GM21367 (cell line): ENCODE results near the gene PLP2.
A peak's percentile ranks its signal among the peaks of the same experiment; 100 is the strongest.
"Not testable (repeated sequence)": the region's sequence is repeated elsewhere in the genome, so short reads cannot be mapped to it uniquely, and the experiment has no call there.

Experiments
- ATAC-seq: cut with Tn5 transposase; IDR thresholded peaks from one replicate; pipeline ENCODE4 v1.9.1; 2021; ENCODE audit not compliant: unreplicated experiment

Gene PLP2

GRCh38 chrX:49163555-49164419 lies 7.9 kb upstream of the PLP2 start:
- ATAC-seq: no peak

- ATAC-seq: no peak
Observed at GRCh38 chrX:49164589-49165360, 6.9 kb upstream of the PLP2 start.

- peak; percentile 36 for ATAC-seq
Observed at GRCh38 chrX:49165901-49166881, 5.5 kb upstream of the PLP2 start.

- ATAC-seq: peak; percentile 30
Observed at GRCh38 chrX:49166914-49167739, 4.6 kb upstream of the PLP2 start.

GRCh38 chrX:49167740-49168108 lies 4.0 kb upstream of the PLP2 start:
- no peak for ATAC-seq

- peak; percentile 57 for ATAC-seq
Observed at GRCh38 chrX:49172280-49172780, 632 bp downstream of the PLP2 start.

GRCh38 chrX:49173544-49173943 lies 1.8 kb downstream of the PLP2 start:
- not testable (repeated sequence) for ATAC-seq

GRCh38 chrX:49174723-49175122 lies 3.0 kb downstream of the PLP2 start:
- ATAC-seq: no peak

GRCh38 chrX:49175435-49176274 lies 4.0 kb downstream of the PLP2 start:
- no peak for ATAC-seq

- no peak for ATAC-seq
Observed at GRCh38 chrX:49176421-49177326, 5.0 kb downstream of the PLP2 start.

- ATAC-seq: no peak
Observed at GRCh38 chrX:49177338-49177833, 5.7 kb downstream of the PLP2 start.

- no peak for ATAC-seq
Observed at GRCh38 chrX:49177873-49178480, 6.3 kb downstream of the PLP2 start.

- ATAC-seq: no peak
Observed at GRCh38 chrX:49178537-49178936, 6.8 kb downstream of the PLP2 start.

GRCh38 chrX:49179358-49179757 lies 7.7 kb downstream of the PLP2 start:
- no peak for ATAC-seq

- ATAC-seq: no peak
Observed at GRCh38 chrX:49183701-49184281, 12.1 kb downstream of the PLP2 start.

GRCh38 chrX:49184294-49185281 lies 12.9 kb downstream of the PLP2 start:
- no peak for ATAC-seq
